Endothelial cell of umbilical vein (primary cell): Measurements from ENCODE around the gene ZMIZ1. TPM values are rescaled to one million over a fixed set of nuclear protein-coding genes. Genes with fewer than 3 reads are reported as not detected.

ENCODE experiments used
- BruUV-seq: library from RNA; stranded (reverse); fragments of 400-500 nt; replicated peaks from 2 replicates; lab custom pipeline; 2021; lab: Mats Ljungman, UMichigan
- CTCF ChIA-PET: fragments of 300-600, 350-600 bp; sonication (Branson Sonifier 250); formaldehyde crosslinking; loops from one replicate; lab custom pipeline; 2021; ENCODE audit warnings: antibody characterized with exemption, inconsistent platforms; lab: Charles Lee
- POLR2A ChIA-PET: fragments of 300-600, 350-600 bp; sonication (Branson Sonifier 250); formaldehyde crosslinking; loops from one replicate; lab custom pipeline; 2021; ENCODE audit warnings: antibody characterized with exemption, inconsistent platforms; lab: Charles Lee
- DNase-seq: peaks from one replicate; pipeline ENCODE4 v3.0.0-alpha.2; 2011; ENCODE audit warnings: low read depth, low spot score
- FAIRE-seq: peaks from 2 replicates; lab custom pipeline; 2011; peaks lifted over from hg19 to GRCh38; lab: Jason Lieb, UNC
- H2AFZ ChIP-seq: 2 replicates; pipeline ENCODE4 v1.6.0; 2012; ENCODE audit warnings: low read depth, low read length, control low read depth, inconsistent platforms
- H3K27ac ChIP-seq: 2 replicates; pipeline ENCODE4 v1.5.1; 2011; ENCODE audit warnings: low read depth, mild to moderate bottlenecking, control low read depth, low read length, moderate library complexity; ENCODE audit not compliant: insufficient read depth
- H3K27me3 ChIP-seq, 2 experiments: 2 replicates each; pipeline versions ENCODE4 v1.6.0 to v1.6.1; 2011; ENCODE audit warnings: low read length in 2 of 2, mixed read lengths in 1 of 2; ENCODE audit not compliant: control insufficient read depth in 2 of 2, insufficient read depth in 2 of 2
- H3K36me3 ChIP-seq, 2 experiments: 2 replicates in 1 of 2; 3 replicates in 1 of 2; pipeline ENCODE4 v1.5.1; 2011; ENCODE audit warnings: low read length in 2 of 2, mild to moderate bottlenecking in 1 of 2, moderate library complexity in 1 of 2; ENCODE audit not compliant: control insufficient read depth in 2 of 2, insufficient read depth in 2 of 2; ENCODE audit errors: extremely low read depth in 1 of 2
- H3K4me1 ChIP-seq: 3 replicates; pipeline ENCODE4 v1.5.1; 2011; ENCODE audit warnings: mild to moderate bottlenecking, low read length; ENCODE audit not compliant: control insufficient read depth, insufficient read depth; ENCODE audit errors: extremely low read depth
- H3K4me2 ChIP-seq: 2 replicates; pipeline ENCODE4 v1.6.1; 2011; ENCODE audit warnings: low read length, control low read depth, mixed read lengths; ENCODE audit not compliant: insufficient read depth
- H3K4me3 ChIP-seq, 3 experiments: fragments of 200-600 bp in 1 of 3; sonication (generic), shearing (Covaris generic) in 1 of 3; replicated peaks in 1 of 3; 2 replicates each; pipeline ENCODE4 v1.5.1; 2011 to 2016; ENCODE audit warnings: control low read depth in 3 of 3, low read length in 3 of 3, mild to moderate bottlenecking in 2 of 3, inconsistent platforms in 1 of 3, low read depth in 1 of 3, moderate library complexity in 1 of 3; ENCODE audit not compliant: insufficient read depth in 1 of 3
- H3K79me2 ChIP-seq: 2 replicates; pipeline ENCODE4 v1.6.0; 2012; ENCODE audit warnings: low read length, inconsistent platforms; ENCODE audit not compliant: control insufficient read depth, insufficient read depth
- H3K9ac ChIP-seq: replicated peaks from 2 replicates; pipeline ENCODE3; 2011; ENCODE audit warnings: low read length, control low read depth; ENCODE audit not compliant: insufficient read depth; ENCODE audit errors: extremely low read depth
- H3K9me1 ChIP-seq: replicated peaks from 3 replicates; pipeline ENCODE4 v1.6.0; 2011; ENCODE audit warnings: mild to moderate bottlenecking, low read length; ENCODE audit not compliant: control insufficient read depth, insufficient read depth; ENCODE audit errors: extremely low read depth
- H3K9me3 ChIP-seq: replicated peaks from 2 replicates; pipeline ENCODE4 v1.5.1; 2012; ENCODE audit warnings: low read length, inconsistent platforms; ENCODE audit not compliant: control insufficient read depth, insufficient read depth
- H4K20me1 ChIP-seq: replicated peaks from 2 replicates; pipeline ENCODE3; 2011; ENCODE audit warnings: mild to moderate bottlenecking, low read length; ENCODE audit not compliant: control insufficient read depth, insufficient read depth; ENCODE audit errors: extremely low read depth
- EZH2 ChIP-seq: IDR thresholded peaks from 2 replicates; pipeline ENCODE4 v1.6.1; 2012; ENCODE audit warnings: borderline replicate concordance, low read depth, mild to moderate bottlenecking, moderate library complexity, low read length, inconsistent platforms; ENCODE audit not compliant: severe bottlenecking
- FOS ChIP-seq: IDR thresholded peaks from 2 replicates; pipeline ENCODE4 v1.6.1; 2011; ENCODE audit warnings: mild to moderate bottlenecking, low read length, moderate library complexity, borderline replicate concordance; ENCODE audit not compliant: insufficient read depth
- GATA2 ChIP-seq: IDR thresholded peaks from 2 replicates; pipeline ENCODE4 v1.7.0; 2011; ENCODE audit warnings: low read depth, mild to moderate bottlenecking, moderate library complexity, mixed read lengths, low read length; ENCODE audit not compliant: insufficient read length, insufficient read depth
- JUN ChIP-seq: IDR thresholded peaks from 2 replicates; pipeline ENCODE4 v1.6.1; 2011; ENCODE audit warnings: borderline replicate concordance, low read depth; ENCODE audit not compliant: insufficient read length, insufficient read depth
- MYC ChIP-seq: IDR thresholded peaks from one replicate; pipeline ENCODE4 v1.6.1; 2011; ENCODE audit warnings: mild to moderate bottlenecking, low read depth, low read length
- POLR2A ChIP-seq: IDR thresholded peaks from 2 replicates; pipeline ENCODE4 v1.6.1; 2012; ENCODE audit warnings: low read depth, mild to moderate bottlenecking, control low read depth, low read length
- POLR2AphosphoS5 ChIP-seq: IDR thresholded peaks from 2 replicates; pipeline ENCODE4 v1.6.1; 2012; ENCODE audit warnings: low read depth, mild to moderate bottlenecking, control low read depth, low read length, moderate library complexity; ENCODE audit not compliant: insufficient read depth
- dilution Hi-C: fragments of 300-500 bp; cut with MboI; formaldehyde crosslinking; loops from one replicate; pipeline ENCODE4 v1.15.0; 2019; ENCODE audit warnings: low sequenced_read_pairs; ENCODE audit not compliant: extremely low pct_ligation_motif_present
- intact Hi-C: fragments of 100-400 bp; cut with micrococcal nuclease; formaldehyde crosslinking; loops from one replicate; pipeline ENCODE4 v1.10.0; 2022
- polyA plus RNA-seq, 4 experiments: library from polyadenylated mRNA; depleted of rRNA in 3 of 4; stranded (reverse) in 3 of 4; unstranded in 1 of 4; fragments of >200 nt; gene quantifications; 2 replicates each; pipeline versions ENCODE4 v1.2.1 to v1.2.3, GENCODE V29; 2011 to 2012; ENCODE audit warnings: missing spikeins in 1 of 4
- total RNA-seq: library from RNA; stranded (reverse); gene quantifications from 2 replicates; pipeline ENCODE4 v1.2.3, GENCODE V29; 2021
- TF ChIP-seq, protein P1 (sequence below), 2 donors: IDR thresholded peaks; 1 replicate in 1 of 2; 2 replicates in 1 of 2; pipeline ENCODE4 v1.5.1; 2011; ENCODE audit warnings: low read length in 2 of 2, mild to moderate bottlenecking in 2 of 2, moderate library complexity in 2 of 2, control low read depth in 1 of 2, inconsistent platforms in 1 of 2, low read depth in 1 of 2; ENCODE audit not compliant: insufficient read depth in 1 of 2; ENCODE audit errors: extremely low read depth in 1 of 2
- TF ChIP-seq, protein P2 (sequence below): IDR thresholded peaks from 2 replicates; pipeline ENCODE4 v1.6.1; 2011; ENCODE audit not compliant: insufficient read depth, insufficient read length

Gene ZMIZ1
- total and polyA plus RNA-seq, 2 donors (not counting 3 experiments of a cell fraction or from before 2014, with no cell fraction given), result 12.5 to 46.7 TPM

DNA sequence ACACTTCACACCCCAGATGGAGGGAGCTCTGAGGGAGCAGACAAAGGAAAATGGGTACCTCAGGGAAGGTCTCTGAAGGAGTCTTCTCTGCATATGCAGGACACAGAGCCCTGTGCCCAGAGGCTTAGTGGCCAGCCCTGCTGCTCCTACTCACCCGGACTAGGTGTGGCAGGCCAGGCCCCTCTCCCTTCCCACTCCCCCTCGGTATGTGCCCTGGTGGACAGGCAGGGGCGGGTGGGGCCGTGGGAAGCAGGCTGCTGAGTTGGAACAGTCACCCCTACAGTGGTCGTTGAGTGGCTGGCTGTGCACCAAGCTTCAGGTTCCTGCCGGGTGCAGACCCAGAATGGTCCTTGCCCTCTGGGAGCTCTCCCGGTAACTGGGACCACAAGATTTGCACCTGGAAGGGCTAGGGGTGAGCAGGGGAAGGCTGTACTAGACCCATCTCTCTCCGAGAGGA is 68.6 kb downstream of the ZMIZ1 start:
- no peaks in the 10 kb centered on the region for H3K27me3 ChIP-seq
- TF ChIP-seq EZH2 (no peak), FOS (no peak), GATA2 (no peak), POLR2AphosphoS5 (no peak), JUN (no peak), MYC (no peak), POLR2A (no peak)
- TF ChIP-seq, protein P1, sequence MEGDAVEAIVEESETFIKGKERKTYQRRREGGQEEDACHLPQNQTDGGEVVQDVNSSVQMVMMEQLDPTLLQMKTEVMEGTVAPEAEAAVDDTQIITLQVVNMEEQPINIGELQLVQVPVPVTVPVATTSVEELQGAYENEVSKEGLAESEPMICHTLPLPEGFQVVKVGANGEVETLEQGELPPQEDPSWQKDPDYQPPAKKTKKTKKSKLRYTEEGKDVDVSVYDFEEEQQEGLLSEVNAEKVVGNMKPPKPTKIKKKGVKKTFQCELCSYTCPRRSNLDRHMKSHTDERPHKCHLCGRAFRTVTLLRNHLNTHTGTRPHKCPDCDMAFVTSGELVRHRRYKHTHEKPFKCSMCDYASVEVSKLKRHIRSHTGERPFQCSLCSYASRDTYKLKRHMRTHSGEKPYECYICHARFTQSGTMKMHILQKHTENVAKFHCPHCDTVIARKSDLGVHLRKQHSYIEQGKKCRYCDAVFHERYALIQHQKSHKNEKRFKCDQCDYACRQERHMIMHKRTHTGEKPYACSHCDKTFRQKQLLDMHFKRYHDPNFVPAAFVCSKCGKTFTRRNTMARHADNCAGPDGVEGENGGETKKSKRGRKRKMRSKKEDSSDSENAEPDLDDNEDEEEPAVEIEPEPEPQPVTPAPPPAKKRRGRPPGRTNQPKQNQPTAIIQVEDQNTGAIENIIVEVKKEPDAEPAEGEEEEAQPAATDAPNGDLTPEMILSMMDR (IDR thresholded peaks at IDR 0.05; ENCODE audit: extremely low read depth in 1 of 2, insufficient read depth in 1 of 2, low read depth in 1 of 2, low read length in 2 of 2), result no peak
- TF ChIP-seq, protein P2, sequence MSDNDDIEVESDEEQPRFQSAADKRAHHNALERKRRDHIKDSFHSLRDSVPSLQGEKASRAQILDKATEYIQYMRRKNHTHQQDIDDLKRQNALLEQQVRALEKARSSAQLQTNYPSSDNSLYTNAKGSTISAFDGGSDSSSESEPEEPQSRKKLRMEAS, result no peak
- BruUV-seq, result no TSS peak
- CTCF ChIA-PET, result interaction anchor here (1.0 kb wide), 2 partner anchors 21 to 58 kb away, joined by 5 read pairs; no protein-coding TSS in a partner anchor
- dilution Hi-C loops (no loop called here), intact Hi-C loops (no loop called here)
- peaks cover 0 to 14% of the 10 kb centered on the region in 2 experiments for H3K36me3 ChIP-seq
- POLR2A ChIA-PET, result no interaction called here
- no peak overlapping the region for H3K4me2 ChIP-seq
- H3K4me1 ChIP-seq, result peaks cover 30% of the 10 kb centered on the region
- no peaks in the 10 kb centered on the region for H4K20me1 ChIP-seq
- H3K9me3 ChIP-seq, result no peaks in the 10 kb centered on the region
- no peak overlapping the region for H3K4me3 ChIP-seq
- no peak overlapping the region for H2AFZ ChIP-seq
- H3K27ac ChIP-seq, result no peak overlapping the region
- peaks cover 9% of the 10 kb centered on the region for H3K79me2 ChIP-seq
- FAIRE-seq (no peak), DNase-seq (no peak)
- no peak overlapping the region for H3K9ac ChIP-seq
- H3K9me1 ChIP-seq, result no peaks in the 10 kb centered on the region
